ENCODE data around the gene NLRX1. TPM values are rescaled to one million over a fixed set of nuclear protein-coding genes. Genes with fewer than 3 reads are reported as not detected.

NLRX1 gene
- total RNA-seq, 1 experiment from 2014 or later, result 16.7 TPM

DNA sequence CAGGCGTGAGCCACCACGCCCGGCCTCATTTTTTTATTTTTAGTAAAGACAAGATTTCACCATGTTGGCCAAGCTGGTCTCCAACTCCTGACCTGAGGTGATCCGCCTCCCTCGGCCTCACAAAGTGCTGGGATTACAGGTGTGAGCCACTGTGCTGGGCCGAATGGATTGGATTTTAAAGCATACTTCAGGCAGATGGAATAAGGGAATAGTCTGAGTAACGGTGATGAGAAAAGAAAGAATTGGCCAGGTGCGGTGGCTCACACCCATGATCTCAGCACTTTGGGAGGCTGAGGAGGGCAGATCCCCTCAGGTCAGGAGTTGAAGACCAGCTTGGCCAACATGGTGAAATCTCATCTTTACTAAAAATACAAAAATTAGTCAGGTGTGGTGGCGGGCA is 35.5 kb downstream of the NLRX1 start:
- Mint-ChIP-seq H3K27me3 (ENCODE audit: insufficient read depth, unreplicated experiment) (no peaks in the 10 kb centered on the region), H3K36me3 (ENCODE audit: insufficient read depth, unreplicated experiment) (peaks cover 6% of the 10 kb centered on the region), H3K4me1 (ENCODE audit: insufficient read depth, unreplicated experiment) (no peaks in the 10 kb centered on the region), H3K4me3 (ENCODE audit: unreplicated experiment) (no peak overlapping the region), H3K9me3 (ENCODE audit: unreplicated experiment) (no peaks in the 10 kb centered on the region), H3K27ac (ENCODE audit: low read depth, unreplicated experiment) (no peak overlapping the region)
- ChIA-PET POLR2A (interaction anchor here (0.6 to 0.9 kb wide), 3 partner anchors 117 to 144 kb away, joined by 4 read pairs; partner anchors contain the start of gene HMBS), CTCF (interaction anchor here (0.6 to 4.6 kb wide), 7 partner anchors 50 to 170 kb away, joined by 3 to 25 read pairs (median 5); no protein-coding TSS in a partner anchor)
- DNase-seq (ENCODE audit: unreplicated experiment), result no peak
- no TSS peak for BruUV-seq (replicated peaks)
- intact Hi-C loops (cut with micrococcal nuclease), result no loop called here
- TF ChIP-seq, protein P1, sequence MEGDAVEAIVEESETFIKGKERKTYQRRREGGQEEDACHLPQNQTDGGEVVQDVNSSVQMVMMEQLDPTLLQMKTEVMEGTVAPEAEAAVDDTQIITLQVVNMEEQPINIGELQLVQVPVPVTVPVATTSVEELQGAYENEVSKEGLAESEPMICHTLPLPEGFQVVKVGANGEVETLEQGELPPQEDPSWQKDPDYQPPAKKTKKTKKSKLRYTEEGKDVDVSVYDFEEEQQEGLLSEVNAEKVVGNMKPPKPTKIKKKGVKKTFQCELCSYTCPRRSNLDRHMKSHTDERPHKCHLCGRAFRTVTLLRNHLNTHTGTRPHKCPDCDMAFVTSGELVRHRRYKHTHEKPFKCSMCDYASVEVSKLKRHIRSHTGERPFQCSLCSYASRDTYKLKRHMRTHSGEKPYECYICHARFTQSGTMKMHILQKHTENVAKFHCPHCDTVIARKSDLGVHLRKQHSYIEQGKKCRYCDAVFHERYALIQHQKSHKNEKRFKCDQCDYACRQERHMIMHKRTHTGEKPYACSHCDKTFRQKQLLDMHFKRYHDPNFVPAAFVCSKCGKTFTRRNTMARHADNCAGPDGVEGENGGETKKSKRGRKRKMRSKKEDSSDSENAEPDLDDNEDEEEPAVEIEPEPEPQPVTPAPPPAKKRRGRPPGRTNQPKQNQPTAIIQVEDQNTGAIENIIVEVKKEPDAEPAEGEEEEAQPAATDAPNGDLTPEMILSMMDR (IDR thresholded peaks at IDR 0.05; ENCODE audit: unreplicated experiment), result no peak

GRCh38 chr11:119205080-119205479 is 36.6 kb downstream of the NLRX1 start:
- CTCF ChIA-PET, result interaction anchor here (0.5 to 4.6 kb wide), 30 partner anchors 8 to 1876 kb away, joined by 3 to 25 read pairs (median 5); no protein-coding TSS in a partner anchor
- BruUV-seq (replicated peaks), result no TSS peak
- intact Hi-C loops (cut with micrococcal nuclease), result loop anchor here (1.0 to 5.0 kb wide), 2 partner anchors 79 to 92 kb away; no protein-coding TSS in a partner anchor

DNA sequence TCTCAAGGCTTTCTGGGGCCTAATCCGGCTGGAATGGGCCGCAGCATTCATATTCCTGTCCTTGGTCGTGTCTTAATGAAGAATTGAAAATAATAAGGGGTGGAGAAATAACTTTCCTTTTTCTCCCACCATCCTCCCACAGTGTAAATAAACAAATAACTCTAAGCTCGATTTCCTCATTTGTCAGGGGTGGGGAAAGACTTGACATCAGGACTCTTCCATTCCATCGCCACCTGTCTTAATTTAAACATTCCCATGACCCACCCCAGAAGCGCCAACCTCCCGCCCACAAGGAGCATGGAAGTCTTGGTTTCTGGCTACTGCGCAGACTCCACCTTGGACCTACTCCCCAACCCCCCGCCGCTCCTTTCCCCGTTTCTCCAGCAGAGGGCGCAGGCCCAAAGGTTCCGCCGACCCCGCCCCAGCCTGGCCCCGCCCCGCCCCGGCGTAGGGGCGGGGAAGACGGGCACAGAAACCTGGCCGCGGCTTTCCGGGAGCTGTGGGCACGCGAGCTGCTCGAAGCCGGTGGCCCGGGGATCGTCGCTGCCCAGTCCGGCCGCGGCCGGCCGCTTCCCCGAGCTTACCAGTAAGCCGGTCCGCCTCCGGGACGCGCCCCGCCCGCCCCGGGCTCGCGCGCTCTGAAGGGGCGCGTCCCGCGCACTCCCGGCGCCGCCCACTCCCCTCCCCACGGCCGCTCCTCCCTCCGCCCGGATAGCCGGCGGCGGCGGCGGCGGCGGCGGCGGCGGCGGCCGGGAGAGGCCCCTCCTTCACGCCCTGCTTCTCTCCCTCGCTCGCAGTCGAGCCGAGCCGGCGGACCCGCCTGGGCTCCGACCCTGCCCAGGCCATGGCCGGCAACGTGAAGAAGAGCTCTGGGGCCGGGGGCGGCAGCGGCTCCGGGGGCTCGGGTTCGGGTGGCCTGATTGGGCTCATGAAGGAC is 37.3 kb downstream of the NLRX1 start, which contains the start of gene CBL:
TSS of gene CBL (plus strand) at position 766 of the 937 bp plus-strand sequence. CDS start at position 845, 79 bp downstream.
- peak within 1 kb of the TSS; percentile 68 for H3K27ac Mint-ChIP-seq (ENCODE audit: low read depth, unreplicated experiment)
- H3K9me3 Mint-ChIP-seq (ENCODE audit: unreplicated experiment), result no peaks in the 10 kb centered on the region
- BruUV-seq (replicated peaks), result no TSS peak
- TF ChIP-seq, protein P1 (IDR thresholded peaks at IDR 0.05; ENCODE audit: unreplicated experiment), result peak; percentile 90
- peaks cover 6% of the 10 kb centered on the region for H3K4me1 Mint-ChIP-seq (ENCODE audit: insufficient read depth, unreplicated experiment)
- intact Hi-C loops (cut with micrococcal nuclease), result loop anchor here (1.0 to 5.0 kb wide), 3 partner anchors 78 to 169 kb away; no protein-coding TSS in a partner anchor
- ChIA-PET POLR2A (interaction anchor here (0.6 to 2.7 kb wide), 20 partner anchors 9 to 280 kb away, joined by 3 to 12 read pairs (median 4); partner anchors contain the start of genes BCL9L, DPAGT1, HINFP and HMBS), CTCF (interaction anchor here (0.5 to 4.6 kb wide), 42 partner anchors 9 to 1875 kb away, joined by 3 to 25 read pairs (median 4); partner anchors contain the start of gene C2CD2L)
- H3K4me3 Mint-ChIP-seq (ENCODE audit: unreplicated experiment), result peak within 1 kb of the TSS; percentile 92
- peaks cover 6% of the 10 kb centered on the region for H3K36me3 Mint-ChIP-seq (ENCODE audit: insufficient read depth, unreplicated experiment)
- no peaks in the 10 kb centered on the region for H3K27me3 Mint-ChIP-seq (ENCODE audit: insufficient read depth, unreplicated experiment)
- peak; percentile 91 for DNase-seq (ENCODE audit: unreplicated experiment)

More at GRCh38 chr11:119205080-119205479, 36.6 kb downstream of the NLRX1 start:
- Mint-ChIP-seq H3K36me3 (ENCODE audit: insufficient read depth, unreplicated experiment) (peaks cover 6% of the 10 kb centered on the region), H3K4me3 (ENCODE audit: unreplicated experiment) (peak overlapping the region; percentile 92), H3K4me1 (ENCODE audit: insufficient read depth, unreplicated experiment) (peaks cover 6% of the 10 kb centered on the region), H3K9me3 (ENCODE audit: unreplicated experiment) (no peaks in the 10 kb centered on the region), H3K27ac (ENCODE audit: low read depth, unreplicated experiment) (no peak overlapping the region), H3K27me3 (ENCODE audit: insufficient read depth, unreplicated experiment) (no peaks in the 10 kb centered on the region)
- TF ChIP-seq, protein P1 (IDR thresholded peaks at IDR 0.05; ENCODE audit: unreplicated experiment), result no peak
- POLR2A ChIA-PET, result interaction anchor here (0.6 to 2.7 kb wide), 8 partner anchors 8 to 279 kb away, joined by 3 to 12 read pairs (median 5); partner anchors contain the start of genes BCL9L and DPAGT1
- no peak for DNase-seq (ENCODE audit: unreplicated experiment)

All from MCF 10A (cell line).